Stimulated activated CD8-positive, alpha-beta memory T cell treated with anti-CD3 and anti-CD28 coated beads, Interleukin-15, amount 100 ng/mL, for 1 hour (primary cell): ENCODE measurements around the gene ARHGAP28.
"Not testable (repeated sequence)": the region's sequence is repeated elsewhere in the genome, so short reads cannot be mapped to it uniquely, and the experiment has no call there.

Experiments
- DNase-seq: peaks from one replicate; pipeline ENCODE4 v3.0.0-alpha.2; 2020; ENCODE audit warnings: low read depth

The ARHGAP28 gene

GRCh38 chr18:6929370-6930102, 200.0 kb downstream of the ARHGAP28 start:
- DNase-seq = no peak

- DNase-seq = no peak
Measured at GRCh38 chr18:6934859-6935258, 205.3 kb downstream of the ARHGAP28 start.

DNA sequence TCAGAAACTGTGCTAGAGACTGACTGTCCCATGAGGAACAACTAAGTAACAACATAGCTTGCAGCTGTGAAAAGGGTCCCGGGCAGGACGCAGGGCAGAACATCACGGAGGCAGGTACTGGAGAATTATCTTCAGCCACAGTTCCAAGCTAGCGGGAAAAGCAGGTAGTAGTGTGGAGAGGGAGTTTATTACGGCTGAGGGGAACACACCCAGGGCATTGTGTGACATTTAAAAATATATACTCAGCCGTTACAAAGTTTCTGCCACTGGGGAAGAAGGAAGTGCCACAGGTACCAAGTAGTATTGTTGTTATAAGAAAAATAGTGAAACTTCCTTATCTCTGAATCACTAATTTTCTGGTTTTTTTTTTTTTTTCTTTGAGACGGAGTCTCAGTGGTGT, 208.5 kb downstream of the ARHGAP28 start:
- no peak for DNase-seq

- DNase-seq = not testable (repeated sequence)
Measured at GRCh38 chr18:6938403-6938802, 208.9 kb downstream of the ARHGAP28 start.

DNA sequence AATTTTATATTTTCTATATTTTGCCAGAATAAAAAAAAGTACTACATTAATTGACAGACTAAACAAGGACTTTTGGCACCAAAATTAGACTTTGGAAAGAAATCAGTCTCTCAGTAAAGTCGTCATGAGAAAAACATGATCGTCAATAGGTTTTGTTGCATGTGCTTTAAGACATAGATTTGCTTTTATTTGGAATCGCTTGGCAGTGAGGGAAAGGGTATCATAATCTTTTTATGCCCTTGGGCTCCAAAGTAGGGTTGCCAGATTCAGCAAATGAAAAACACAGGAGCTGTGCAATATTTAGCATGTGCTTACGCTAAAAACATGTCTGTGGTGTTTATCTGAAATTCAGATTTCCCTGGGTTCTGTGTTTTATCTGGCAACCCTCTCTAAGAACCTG, 210.5 kb downstream of the ARHGAP28 start:
- no peak for DNase-seq

- no peak for DNase-seq
Measured at GRCh38 chr18:6940451-6940850, 210.9 kb downstream of the ARHGAP28 start.

DNA sequence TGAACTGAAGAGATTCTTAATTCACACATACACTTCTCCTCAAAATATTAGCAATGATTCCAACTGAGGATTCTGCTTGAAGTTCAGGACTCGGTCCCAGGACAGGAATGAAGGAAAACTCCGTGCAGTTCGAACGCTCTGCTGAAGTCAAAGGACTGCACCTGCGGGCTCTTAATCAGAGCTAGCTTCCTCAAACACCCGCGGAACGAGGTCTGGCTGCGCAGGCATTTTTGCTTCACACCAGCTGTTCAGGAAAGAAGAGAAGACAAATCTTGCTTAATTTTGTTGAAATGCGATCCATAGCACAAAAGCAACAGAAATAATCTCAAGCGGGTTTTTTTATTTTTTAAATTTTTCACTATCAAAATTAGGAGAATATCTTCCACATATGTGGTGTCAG, 212.5 kb downstream of the ARHGAP28 start:
- no peak for DNase-seq

GRCh38 chr18:6942742-6943141, 213.2 kb downstream of the ARHGAP28 start:
- DNase-seq = no peak

- DNase-seq = no peak
Measured at GRCh38 chr18:6943143-6943542, 213.6 kb downstream of the ARHGAP28 start.

DNA sequence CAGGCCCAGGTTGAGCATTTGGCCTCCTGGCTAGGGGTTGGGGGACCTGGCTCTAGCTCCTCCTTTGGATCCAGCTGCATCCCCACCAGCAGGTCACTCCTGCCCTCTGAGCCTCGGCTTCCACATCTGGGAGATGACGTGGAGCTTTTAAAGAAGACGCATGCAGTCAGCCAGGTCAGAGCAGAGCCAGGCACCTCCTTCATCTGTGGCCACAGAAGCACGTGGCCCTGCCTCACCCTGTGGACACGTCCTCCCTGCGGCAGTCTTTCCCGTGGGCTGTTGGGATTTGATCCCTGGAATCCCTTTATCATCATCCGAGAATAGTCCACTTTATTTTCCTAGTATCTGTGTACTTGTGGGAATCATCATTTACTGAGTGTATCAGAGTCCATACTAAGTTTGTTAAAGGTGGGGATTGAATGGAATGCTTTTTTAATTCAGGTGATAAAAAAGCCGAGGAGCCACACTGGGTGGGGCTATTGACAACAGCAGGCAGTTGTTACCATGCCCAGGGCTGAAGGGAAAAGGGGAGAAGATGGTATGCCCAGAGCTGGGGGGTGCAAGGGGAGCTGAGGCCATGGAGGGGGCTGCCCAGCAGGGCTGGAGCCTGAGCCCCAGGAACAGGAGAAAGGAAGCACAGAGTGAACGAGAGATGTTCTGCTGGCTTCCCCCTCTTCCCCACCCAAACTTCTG, 218.0 kb downstream of the ARHGAP28 start:
- DNase-seq = no peak

GRCh38 chr18:6948281-6949055, 219.0 kb downstream of the ARHGAP28 start:
- no peak for DNase-seq

GRCh38 chr18:6949800-6950586, 220.5 kb downstream of the ARHGAP28 start:
- DNase-seq = no peak

DNA sequence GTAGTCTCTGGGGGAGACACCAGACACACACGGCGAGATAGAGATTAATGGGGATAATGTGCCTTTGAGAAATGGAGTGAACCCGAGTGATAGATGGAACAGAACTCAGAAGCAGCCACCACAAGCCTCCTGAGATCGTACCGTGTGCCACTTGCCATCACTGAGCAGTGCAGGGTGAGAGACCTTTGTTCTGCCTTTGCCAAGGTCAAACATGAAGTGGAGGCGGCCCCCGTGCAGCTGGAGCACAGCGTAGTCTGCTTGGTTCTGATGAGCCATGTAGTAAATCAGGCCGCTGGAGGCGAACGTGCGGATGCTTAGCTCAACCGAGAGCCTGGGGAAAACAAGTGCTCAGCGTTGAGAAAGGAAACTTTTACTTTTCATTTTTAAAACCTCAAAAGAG, 221.1 kb downstream of the ARHGAP28 start:
- DNase-seq = no peak

- no peak for DNase-seq
Measured at GRCh38 chr18:6951336-6952090, 222.0 kb downstream of the ARHGAP28 start.

- no peak for DNase-seq
Measured at GRCh38 chr18:6954501-6954900, 225.0 kb downstream of the ARHGAP28 start.

GRCh38 chr18:6955304-6955703, 225.8 kb downstream of the ARHGAP28 start:
- no peak for DNase-seq

DNA sequence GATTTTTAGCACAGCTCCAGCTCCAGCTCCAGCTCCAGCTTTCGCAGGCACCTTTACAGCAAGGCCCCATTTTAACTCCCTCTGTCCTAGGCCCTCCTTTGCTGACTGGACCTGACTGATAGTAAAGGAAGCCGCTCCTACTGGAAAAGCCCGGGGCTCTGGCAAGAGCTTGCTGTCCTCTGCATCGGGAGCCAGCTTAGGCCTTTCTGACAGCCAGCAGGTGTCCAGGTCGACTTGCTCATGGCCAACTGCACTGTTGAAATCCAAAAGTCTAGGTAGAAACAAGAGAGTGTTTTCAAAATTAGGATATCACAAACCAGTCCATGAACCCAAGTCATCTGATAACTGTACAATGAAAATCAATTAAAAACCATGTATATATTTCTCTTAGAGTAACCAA, 227.0 kb downstream of the ARHGAP28 start:
- DNase-seq = no peak

DNA sequence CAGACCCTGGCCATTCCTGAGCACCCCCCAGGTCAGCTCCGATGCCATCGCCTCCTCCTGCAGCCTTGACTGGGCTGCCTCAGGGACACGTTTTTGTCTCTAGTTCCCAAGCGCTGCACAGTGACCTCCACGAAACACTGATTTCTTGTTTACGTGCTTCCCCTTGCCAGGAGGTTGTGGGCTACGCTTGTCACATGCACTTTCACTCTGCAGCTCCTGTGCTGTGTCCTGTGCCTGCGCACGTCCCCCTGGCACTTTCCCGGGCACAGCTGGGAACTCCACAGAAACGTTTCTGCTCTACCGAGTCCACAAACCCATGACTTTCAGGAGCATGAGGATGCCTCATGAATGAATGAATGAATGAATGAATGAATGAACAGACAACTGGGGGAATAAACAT, 227.5 kb downstream of the ARHGAP28 start:
- DNase-seq = no peak

DNA sequence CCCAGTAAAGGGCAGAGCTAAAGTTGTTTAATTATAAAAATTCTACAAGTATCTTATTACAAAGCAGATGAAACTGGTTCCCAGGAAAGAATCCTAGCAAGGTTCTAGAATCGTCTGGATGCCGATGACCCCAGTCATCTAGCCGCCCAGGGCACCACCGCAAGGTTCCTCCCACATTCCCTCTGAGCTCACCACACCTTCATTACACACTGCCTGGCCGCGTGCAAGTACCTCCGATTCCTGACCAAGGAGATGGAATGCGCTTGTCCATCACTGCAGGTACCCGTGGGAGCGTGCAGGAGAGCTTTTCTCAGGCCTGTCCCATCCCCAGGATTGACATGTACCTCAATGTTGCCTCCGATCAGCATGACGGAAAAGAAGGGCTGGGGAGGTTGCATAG, 229.6 kb downstream of the ARHGAP28 start:
- DNase-seq = no peak

DNA sequence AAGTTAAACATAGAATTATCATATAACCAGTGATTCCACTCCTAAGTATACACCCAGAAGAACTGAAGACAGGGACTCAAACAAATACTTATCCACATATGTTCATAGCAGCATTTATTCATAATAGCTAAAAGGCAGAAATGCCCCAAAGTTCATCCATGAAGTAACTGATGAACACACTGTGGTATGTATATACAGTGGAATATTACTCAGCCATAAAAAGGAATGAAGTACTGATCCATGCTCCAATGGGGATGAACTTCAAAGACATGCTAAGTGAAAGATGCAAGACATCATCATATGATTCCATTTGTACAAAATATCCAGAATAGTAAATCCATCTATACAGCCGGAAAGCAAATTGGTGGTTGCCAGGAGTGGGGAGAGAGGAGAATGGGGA, 230.6 kb downstream of the ARHGAP28 start:
- no peak for DNase-seq

- DNase-seq = no peak
Measured at GRCh38 chr18:6960656-6961055, 231.1 kb downstream of the ARHGAP28 start.
